Measurements from ENCODE around the gene AP2B1.

DNA sequence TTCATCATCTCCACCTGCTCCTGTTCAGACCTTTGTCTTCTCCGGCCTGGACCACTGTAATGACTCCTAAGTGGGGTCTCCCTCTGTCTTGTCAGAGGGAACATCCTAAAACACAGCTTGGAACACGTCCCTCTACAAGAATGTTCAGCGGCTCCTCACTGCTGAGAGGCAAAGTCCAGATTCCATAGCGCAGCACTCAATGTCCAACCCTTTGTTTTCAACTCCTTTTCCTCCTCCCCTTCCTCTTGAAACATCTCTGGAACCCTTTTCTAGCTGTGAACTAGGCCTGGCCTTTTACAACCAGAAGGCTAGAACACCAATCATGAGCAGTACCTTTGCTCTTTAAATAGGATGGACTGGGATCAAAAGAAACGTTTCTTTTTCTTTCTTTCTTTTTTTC lies 174.5 kb downstream of the AP2B1 start:
- TF ChIP-seq CTCF (IDR thresholded peaks at IDR 0.05; ENCODE audit: poor library complexity) (no peak), EZH2 (IDR thresholded peaks at IDR 0.05; ENCODE audit: borderline replicate concordance) (no peak)
